Coronary artery (tissue), 2 donors: ENCODE results near the gene SAMD9L.

ENCODE experiments used
- DNase-seq: peaks from one replicate; pipeline ENCODE4 v3.0.0-alpha.2; 2017; ENCODE audit warnings: low spot score
- H3K27ac ChIP-seq, 2 donors: fragments of 200-600 bp; sonication (generic); one replicate each; pipeline ENCODE4 v1.5.1; 2016 to 2019
- H3K4me3 ChIP-seq: fragments of 200-600 bp; sonication (generic); 2 replicates; pipeline ENCODE4 v1.5.1; 2016; ENCODE audit warnings: mild to moderate bottlenecking, moderate library complexity
- TF ChIP-seq, protein P1 (sequence below): fragments of 200-600 bp; sonication (generic); IDR thresholded peaks from one replicate; pipeline ENCODE4 v1.5.1; 2019; ENCODE audit warnings: antibody characterized with exemption

SAMD9L gene

DNA sequence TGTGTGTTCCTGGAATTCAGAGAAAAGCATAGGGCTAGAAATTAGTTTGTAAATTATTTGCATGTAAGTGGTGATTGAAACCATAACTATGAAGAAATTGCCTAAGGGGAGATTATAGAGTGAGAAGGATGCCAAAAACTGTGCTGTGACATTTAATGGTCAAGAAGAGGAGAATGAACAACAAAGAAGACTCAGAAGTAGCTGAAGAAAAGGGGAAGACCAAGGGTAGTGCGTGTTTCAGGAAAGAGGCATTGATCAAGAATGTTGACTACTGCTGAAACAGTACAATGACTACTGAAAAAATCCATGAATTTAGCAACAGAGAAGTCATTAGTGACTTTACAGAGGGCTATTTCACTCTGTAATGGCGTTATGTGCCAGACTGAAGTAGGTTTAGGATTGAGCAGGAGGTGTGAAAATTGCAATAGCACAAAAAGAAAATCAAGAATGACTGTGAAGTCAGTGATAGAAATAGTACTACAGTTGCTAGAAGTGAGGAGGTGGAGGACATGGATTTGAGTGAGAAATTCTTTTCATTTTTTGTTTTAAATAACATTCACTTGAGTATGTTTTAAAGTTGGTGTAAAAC lies 28.9 kb upstream of the SAMD9L start:
- no peak overlapping the region for H3K4me3 ChIP-seq
- TF ChIP-seq, protein P1, sequence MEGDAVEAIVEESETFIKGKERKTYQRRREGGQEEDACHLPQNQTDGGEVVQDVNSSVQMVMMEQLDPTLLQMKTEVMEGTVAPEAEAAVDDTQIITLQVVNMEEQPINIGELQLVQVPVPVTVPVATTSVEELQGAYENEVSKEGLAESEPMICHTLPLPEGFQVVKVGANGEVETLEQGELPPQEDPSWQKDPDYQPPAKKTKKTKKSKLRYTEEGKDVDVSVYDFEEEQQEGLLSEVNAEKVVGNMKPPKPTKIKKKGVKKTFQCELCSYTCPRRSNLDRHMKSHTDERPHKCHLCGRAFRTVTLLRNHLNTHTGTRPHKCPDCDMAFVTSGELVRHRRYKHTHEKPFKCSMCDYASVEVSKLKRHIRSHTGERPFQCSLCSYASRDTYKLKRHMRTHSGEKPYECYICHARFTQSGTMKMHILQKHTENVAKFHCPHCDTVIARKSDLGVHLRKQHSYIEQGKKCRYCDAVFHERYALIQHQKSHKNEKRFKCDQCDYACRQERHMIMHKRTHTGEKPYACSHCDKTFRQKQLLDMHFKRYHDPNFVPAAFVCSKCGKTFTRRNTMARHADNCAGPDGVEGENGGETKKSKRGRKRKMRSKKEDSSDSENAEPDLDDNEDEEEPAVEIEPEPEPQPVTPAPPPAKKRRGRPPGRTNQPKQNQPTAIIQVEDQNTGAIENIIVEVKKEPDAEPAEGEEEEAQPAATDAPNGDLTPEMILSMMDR = no peak
- H3K27ac ChIP-seq = no peak overlapping the region
- DNase-seq = no peak

DNA sequence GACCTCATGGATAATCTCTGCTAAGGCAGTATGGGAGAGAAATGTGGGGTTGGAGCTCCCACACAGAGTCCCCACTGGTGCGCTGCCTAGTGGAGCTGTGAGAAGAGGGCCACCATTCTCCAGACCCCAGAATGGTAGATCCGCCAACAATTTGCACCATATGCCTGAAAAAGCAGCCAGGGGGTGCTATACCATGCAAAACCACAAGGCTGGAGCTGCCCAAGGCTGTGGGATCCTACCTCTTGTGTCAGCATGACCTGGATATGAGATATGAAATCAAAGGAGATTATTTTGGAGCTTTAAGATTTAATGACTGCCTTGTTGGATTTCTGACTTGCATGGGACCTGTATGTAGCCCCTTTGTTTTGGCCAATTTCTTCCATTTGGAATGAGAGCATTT lies 27.0 kb upstream of the SAMD9L start:
- Histone ChIP-seq H3K4me3 (no peak overlapping the region), H3K27ac (no peak overlapping the region)
- DNase-seq = no peak
- TF ChIP-seq, protein P1 = no peak

- no peak for DNase-seq
- TF ChIP-seq, protein P1 = no peak
- no peak overlapping the region for H3K27ac ChIP-seq
- H3K4me3 ChIP-seq = no peak overlapping the region
These were observed 24.5 kb upstream of the SAMD9L start for GRCh38 chr7:93172683-93173082.

DNA sequence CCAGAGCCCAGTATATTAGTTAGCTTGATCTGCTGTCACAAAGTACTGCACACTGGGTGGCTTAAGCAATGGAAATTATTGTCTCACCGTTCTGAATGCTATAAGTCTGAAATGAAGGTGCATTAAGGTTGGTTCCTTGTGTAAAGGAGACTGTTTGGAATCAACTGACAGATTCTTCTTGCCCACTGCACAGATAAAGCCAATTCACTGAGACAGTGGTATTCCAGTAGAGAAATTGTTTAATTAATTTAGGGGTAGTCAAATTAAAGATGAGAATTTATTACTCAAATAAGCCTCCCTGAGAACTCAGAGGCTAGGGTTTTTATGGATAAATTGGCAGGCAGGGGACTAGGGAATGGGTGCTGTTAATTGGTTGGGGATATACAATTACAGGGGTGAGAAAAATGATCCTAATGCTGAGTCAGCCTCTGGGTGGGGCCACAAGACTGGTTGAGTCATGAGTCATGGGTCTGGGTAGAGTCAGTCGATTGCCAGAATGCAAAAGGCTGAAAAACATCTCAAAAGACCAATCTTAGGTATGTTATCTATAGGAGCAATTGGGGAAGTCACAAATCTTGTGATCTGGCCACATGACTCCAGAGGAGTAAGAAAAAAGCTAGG lies 23.5 kb upstream of the SAMD9L start:
- DNase-seq = no peak
- Histone ChIP-seq H3K27ac (no peak overlapping the region), H3K4me3 (no peak overlapping the region)
- TF ChIP-seq, protein P1 = no peak

GRCh38 chr7:93165447-93165846 lies 17.3 kb upstream of the SAMD9L start:
- TF ChIP-seq, protein P1 = no peak
- no peak overlapping the region for H3K27ac ChIP-seq
- no peak overlapping the region for H3K4me3 ChIP-seq
- DNase-seq = no peak

DNA sequence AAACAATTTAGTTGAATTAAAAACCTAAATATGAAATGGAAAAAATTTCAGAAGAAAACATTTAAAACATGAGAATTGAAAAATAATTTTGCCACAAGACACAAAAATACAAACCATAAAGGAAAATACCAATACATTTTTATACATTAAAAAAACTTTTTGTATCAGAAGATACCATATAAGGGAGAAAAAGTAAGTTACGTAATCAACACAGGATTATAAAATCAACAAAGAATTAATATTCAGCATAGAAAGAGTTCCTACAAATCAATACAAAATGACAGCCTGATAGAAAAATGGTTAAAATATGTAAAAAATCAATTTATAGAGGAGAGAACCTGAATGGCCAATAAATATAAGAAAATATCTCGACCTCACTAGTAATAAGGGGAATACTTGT lies 16.6 kb upstream of the SAMD9L start:
- Histone ChIP-seq H3K4me3 (no peak overlapping the region), H3K27ac (no peak overlapping the region)
- DNase-seq = no peak
- TF ChIP-seq, protein P1 = no peak

GRCh38 chr7:93161181-93161762 lies 13.1 kb upstream of the SAMD9L start:
- no peak for DNase-seq
- TF ChIP-seq, protein P1 = no peak
- H3K4me3 ChIP-seq = no peak overlapping the region
- H3K27ac ChIP-seq = no peak overlapping the region
